Neural progenitor cell (in vitro differentiated cells): ENCODE measurements around the gene TSPEAR. TPM values are rescaled to one million over a fixed set of nuclear protein-coding genes. Genes with fewer than 3 reads are reported as not detected.

Experiments used
- DNase-seq: peaks from one replicate; pipeline ENCODE4 v3.0.0-alpha.2; 2016; ENCODE audit warnings: low spot score
- H2AFZ ChIP-seq: fragments of 200-600 bp; sonication (generic); replicated peaks from 2 replicates; pipeline ENCODE4 v1.6.1; 2016; ENCODE audit warnings: antibody characterized with exemption
- H3F3A ChIP-seq: fragments of 200-600 bp; sonication (generic); 2 replicates; pipeline ENCODE4 v1.6.1; 2016; ENCODE audit warnings: antibody characterized with exemption, low read depth
- H3K27ac ChIP-seq: fragments of 200-600 bp; sonication (generic); 2 replicates; pipeline ENCODE4 v1.5.1; 2016; ENCODE audit warnings: mild to moderate bottlenecking
- H3K27me3 ChIP-seq: fragments of 200-600 bp; sonication (generic); 2 replicates; pipeline ENCODE4 v1.6.1; 2016; ENCODE audit warnings: mild to moderate bottlenecking, moderate library complexity
- H3K36me3 ChIP-seq: fragments of 200-600 bp; sonication (generic); 2 replicates; pipeline ENCODE4 v1.5.1; 2016
- H3K4me1 ChIP-seq: fragments of 200-600 bp; sonication (generic); 2 replicates; pipeline ENCODE4 v1.6.1; 2016; ENCODE audit warnings: mixed run types
- H3K4me2 ChIP-seq: fragments of 200-600 bp; sonication (generic); 2 replicates; pipeline ENCODE4 v1.6.1; 2016
- H3K4me3 ChIP-seq: fragments of 200-600 bp; sonication (generic); 2 replicates; pipeline ENCODE4 v1.5.1; 2016
- H3K79me2 ChIP-seq: fragments of 200-600 bp; sonication (generic); 2 replicates; pipeline ENCODE4 v1.6.1; 2016; ENCODE audit warnings: low read depth
- H3K9ac ChIP-seq: fragments of 200-600 bp; sonication (generic); 2 replicates; pipeline ENCODE4 v1.6.1; 2016
- H3K9me3 ChIP-seq: fragments of 200-600 bp; sonication (generic); 2 replicates; pipeline ENCODE4 v1.5.1; 2016; ENCODE audit warnings: low read depth
- H4K20me1 ChIP-seq: fragments of 200-600 bp; sonication (generic); 2 replicates; pipeline ENCODE4 v1.6.1; 2016; ENCODE audit warnings: low read depth
- H3K27ac Mint-ChIP-seq: 3 replicates; pipeline ENCODE4 v1.8.0; 2021; ENCODE audit warnings: mixed read lengths
- H3K27me3 Mint-ChIP-seq: 2 replicates; pipeline ENCODE4 v1.8.0; 2022; ENCODE audit warnings: low read depth, mild to moderate bottlenecking, inconsistent platforms, moderate library complexity, mixed read lengths; ENCODE audit not compliant: insufficient read depth
- H3K36me3 Mint-ChIP-seq: 3 replicates; pipeline ENCODE4 v1.8.0; 2021; ENCODE audit warnings: mixed read lengths
- H3K4me1 Mint-ChIP-seq: 3 replicates; pipeline ENCODE4 v1.8.0; 2021; ENCODE audit warnings: mixed read lengths
- H3K4me3 Mint-ChIP-seq: 3 replicates; pipeline ENCODE4 v1.8.0; 2021; ENCODE audit warnings: mild to moderate bottlenecking, moderate library complexity, mixed read lengths
- H3K9me3 Mint-ChIP-seq: 3 replicates; pipeline ENCODE4 v1.8.0; 2020; ENCODE audit warnings: mixed read lengths
- CTCF ChIP-seq: fragments of 200-600 bp; sonication (generic); IDR thresholded peaks from 2 replicates; pipeline ENCODE4 v1.5.1; 2017; ENCODE audit warnings: antibody characterized with exemption, mild to moderate bottlenecking
- EZH2 ChIP-seq: fragments of 200-600 bp; sonication (generic); IDR thresholded peaks from 2 replicates; pipeline ENCODE4 v1.6.1; 2017; ENCODE audit warnings: antibody characterized with exemption, mild to moderate bottlenecking, moderate library complexity
- EZH2phosphoT487 ChIP-seq: fragments of 200-600 bp; sonication (generic); IDR thresholded peaks from 2 replicates; pipeline ENCODE4 v1.6.1; 2017; ENCODE audit warnings: antibody characterized with exemption
- total RNA-seq: library from RNA; depleted of rRNA; stranded (reverse); fragments of >200 nt; gene quantifications from 2 replicates; pipeline ENCODE4 v1.2.3, GENCODE V29; 2015; ENCODE audit warnings: low replicate concordance

The TSPEAR gene
- total RNA-seq, 1 donor from 2014 or later, result not detected

DNA sequence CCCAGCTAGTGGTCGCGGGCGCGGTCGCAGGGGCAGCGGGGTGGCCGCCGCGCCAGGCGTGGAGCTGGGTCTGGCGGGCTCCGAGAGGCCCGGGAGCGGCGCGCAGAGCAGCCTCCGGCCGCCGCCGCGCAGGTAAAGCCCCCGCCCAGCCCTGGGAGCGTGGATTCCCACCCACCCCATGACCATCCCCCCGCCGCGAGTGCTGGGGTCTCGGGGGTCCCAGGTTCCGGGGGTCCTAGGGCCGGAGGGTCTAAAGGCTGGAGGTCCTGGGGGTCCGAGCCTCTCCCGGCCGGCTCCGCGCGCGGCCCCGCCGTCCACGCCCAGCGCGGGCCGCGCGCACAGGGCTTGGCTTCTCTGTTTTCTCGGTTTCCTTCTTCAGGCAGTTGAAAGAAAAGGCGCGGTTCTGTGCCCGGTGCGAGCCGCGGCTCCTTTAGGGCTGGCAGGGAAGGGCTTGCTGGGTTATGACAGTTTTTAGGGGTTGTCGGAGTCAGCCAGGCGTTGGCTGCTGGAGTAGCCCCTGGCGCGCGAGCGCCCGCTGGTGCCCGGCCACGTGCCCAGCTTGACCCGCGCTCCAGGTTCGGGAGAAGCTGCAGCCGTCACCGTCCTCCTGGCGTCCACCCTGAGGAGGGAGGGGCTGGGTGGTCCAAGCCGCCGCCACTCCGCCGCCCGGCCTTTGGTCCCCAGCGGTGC lies 255.7 kb downstream of the TSPEAR start:
- Histone ChIP-seq H3K9me3 (no peaks in the 10 kb centered on the region), H3K27me3 (peaks cover 33% of the 10 kb centered on the region), H3F3A (no peaks in the 10 kb centered on the region), H3K27ac (no peak overlapping the region), H3K4me2 (peak overlapping the region; percentile 85), H3K79me2 (no peaks in the 10 kb centered on the region), H2AFZ (peak overlapping the region; percentile 76), H4K20me1 (no peaks in the 10 kb centered on the region), H3K4me3 (peak overlapping the region; percentile 83), H3K36me3 (no peaks in the 10 kb centered on the region), H3K4me1 (no peaks in the 10 kb centered on the region), H3K9ac (no peak overlapping the region)
- peaks cover 13% of the 10 kb centered on the region for H3K9me3 Mint-ChIP-seq
- peak; percentile 46 for TF ChIP-seq CTCF
- TF ChIP-seq EZH2phosphoT487, result peak; percentile 33
- peak; percentile 12 for TF ChIP-seq EZH2
- H3K27ac Mint-ChIP-seq, result no peak overlapping the region
- peaks cover 6% of the 10 kb centered on the region for H3K27me3 Mint-ChIP-seq
- H3K36me3 Mint-ChIP-seq, result no peaks in the 10 kb centered on the region
- peak overlapping the region; percentile 81 for H3K4me3 Mint-ChIP-seq
- peaks cover 1% of the 10 kb centered on the region for H3K4me1 Mint-ChIP-seq
- peak; percentile 67 for DNase-seq

- H3K27me3 ChIP-seq, result peaks cover 33% of the 10 kb centered on the region
- no peaks in the 10 kb centered on the region for H3F3A ChIP-seq
- peak within 1 kb of the TSS; percentile 76 for H2AFZ ChIP-seq
- H3K27me3 Mint-ChIP-seq, result peaks cover 6% of the 10 kb centered on the region
- H3K9me3 Mint-ChIP-seq, result peaks cover 13% of the 10 kb centered on the region
- H4K20me1 ChIP-seq, result no peaks in the 10 kb centered on the region
- H3K27ac Mint-ChIP-seq, result no peak within 1 kb of the TSS
- H3K4me2 ChIP-seq, result peak within 1 kb of the TSS; percentile 85
- H3K4me1 ChIP-seq, result no peaks in the 10 kb centered on the region
- peak within 1 kb of the TSS; percentile 81 for H3K4me3 Mint-ChIP-seq
- no peak within 1 kb of the TSS for H3K9ac ChIP-seq
- TF ChIP-seq EZH2phosphoT487 (no peak), EZH2 (no peak)
- H3K9me3 ChIP-seq, result no peaks in the 10 kb centered on the region
- no peaks in the 10 kb centered on the region for H3K36me3 ChIP-seq
- no peak within 1 kb of the TSS for H3K27ac ChIP-seq
- H3K4me1 Mint-ChIP-seq, result peaks cover 2% of the 10 kb centered on the region
- H3K79me2 ChIP-seq, result no peaks in the 10 kb centered on the region
- H3K36me3 Mint-ChIP-seq, result no peaks in the 10 kb centered on the region
- DNase-seq, result peak; percentile 99
- H3K4me3 ChIP-seq, result peak within 1 kb of the TSS; percentile 83
These were observed 256.4 kb downstream of the TSPEAR start, which contains the start of gene LRRC3 for GRCh38 chr21:44454747-44455523. Gene LRRC3 (plus strand): TSS chr21:44455510. CDS start chr21:44456645, 1,135 bp downstream.

DNA sequence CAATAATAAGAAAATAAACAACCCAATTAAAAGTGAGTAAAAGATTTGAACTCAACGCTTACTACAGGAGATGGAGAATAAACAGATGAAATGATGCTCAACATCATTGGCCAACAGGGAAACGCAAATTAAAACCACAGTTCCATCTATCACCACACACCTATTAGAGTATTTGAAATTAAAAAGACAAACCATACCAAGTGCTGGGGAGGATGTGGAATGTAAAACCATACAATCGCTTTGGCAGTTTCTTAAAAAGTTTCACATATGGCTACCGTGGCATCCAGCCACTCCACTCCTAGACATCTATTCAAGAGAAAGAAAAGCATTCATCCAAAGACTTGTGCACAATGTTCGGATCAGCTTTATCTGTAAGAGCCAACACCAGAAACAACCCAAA lies 257.3 kb downstream of the TSPEAR start:
- Histone ChIP-seq H3K27me3 (peaks cover 33% of the 10 kb centered on the region), H3F3A (no peaks in the 10 kb centered on the region), H3K4me3 (no peak overlapping the region), H3K79me2 (no peaks in the 10 kb centered on the region), H4K20me1 (no peaks in the 10 kb centered on the region), H3K9ac (no peak overlapping the region), H3K36me3 (no peaks in the 10 kb centered on the region), H3K9me3 (no peaks in the 10 kb centered on the region), H3K27ac (no peak overlapping the region), H3K4me1 (peaks cover under 1% of the 10 kb centered on the region), H3K4me2 (no peak overlapping the region), H2AFZ (no peak overlapping the region)
- Mint-ChIP-seq H3K36me3 (no peaks in the 10 kb centered on the region), H3K9me3 (peaks cover 13% of the 10 kb centered on the region), H3K4me1 (peaks cover 4% of the 10 kb centered on the region), H3K4me3 (peak overlapping the region; percentile 71), H3K27me3 (peaks cover 6% of the 10 kb centered on the region), H3K27ac (no peak overlapping the region)
- no peak for TF ChIP-seq CTCF
- no peak for TF ChIP-seq EZH2phosphoT487
- no peak for TF ChIP-seq EZH2
- DNase-seq, result no peak
